ENCODE data around the gene KCNIP1.
A peak's percentile ranks its signal among the peaks of the same experiment; 100 is the strongest.

Gene KCNIP1

DNA sequence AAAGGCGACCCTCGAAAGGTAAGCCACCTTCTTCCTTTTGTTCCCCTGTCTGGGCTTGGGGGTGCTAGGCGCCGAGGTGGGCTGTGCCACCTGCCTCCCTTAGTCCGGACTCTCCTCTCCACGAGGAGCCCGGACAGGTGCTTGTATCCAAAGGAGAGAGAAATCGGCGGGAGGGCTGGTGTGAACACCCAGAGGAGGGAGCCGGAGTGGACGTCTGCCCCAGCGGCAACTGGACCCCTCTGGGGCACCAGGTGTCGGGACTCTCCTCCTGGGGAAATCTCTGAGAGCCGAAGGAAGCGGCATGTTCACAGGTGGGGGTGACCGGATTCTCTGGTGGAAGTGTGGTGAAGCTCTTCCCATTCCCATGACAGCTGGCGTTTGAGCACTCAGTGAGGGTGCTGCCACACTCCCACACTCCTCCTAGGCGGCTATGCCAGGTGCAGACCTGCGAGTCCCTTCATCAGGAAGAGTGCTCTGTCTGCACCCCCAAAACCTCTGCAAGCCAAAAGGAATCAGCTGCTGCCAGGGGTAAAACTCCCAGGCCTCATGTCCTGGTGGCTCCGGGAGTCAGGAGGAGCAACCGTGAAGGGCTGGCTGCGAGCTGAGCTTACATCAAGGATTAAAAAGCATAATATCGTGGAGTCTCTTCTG is 921 bp downstream of the KCNIP1 start:
- no peak for DNase-seq (ENCODE audit: insufficient read length, low spot score)
- no peak for FAIRE-seq

- FAIRE-seq (no peak), DNase-seq (ENCODE audit: insufficient read length, low spot score) (no peak)
These were observed 4.2 kb downstream of the KCNIP1 start for GRCh38 chr5:170508036-170508435.

- DNase-seq (ENCODE audit: insufficient read length, low spot score) (peak; percentile 30), FAIRE-seq (no peak)
These were observed 5.0 kb downstream of the KCNIP1 start for GRCh38 chr5:170508660-170509347.

DNA sequence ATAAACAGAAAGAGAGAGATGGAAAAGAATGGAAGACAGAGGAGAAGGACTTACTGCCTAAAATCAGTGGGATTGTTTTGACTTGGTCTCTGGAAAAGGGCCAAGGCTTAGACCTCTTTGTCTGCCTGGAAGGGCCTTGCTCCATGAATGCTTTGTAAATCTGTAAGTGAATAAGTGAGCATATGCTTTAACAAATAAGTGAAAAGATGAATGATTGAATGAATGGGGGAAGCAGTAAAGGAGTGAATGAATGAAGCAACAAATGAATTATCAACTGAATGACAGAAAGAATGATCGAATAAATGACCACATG is 5.5 kb downstream of the KCNIP1 start:
- no peak for FAIRE-seq

DNA sequence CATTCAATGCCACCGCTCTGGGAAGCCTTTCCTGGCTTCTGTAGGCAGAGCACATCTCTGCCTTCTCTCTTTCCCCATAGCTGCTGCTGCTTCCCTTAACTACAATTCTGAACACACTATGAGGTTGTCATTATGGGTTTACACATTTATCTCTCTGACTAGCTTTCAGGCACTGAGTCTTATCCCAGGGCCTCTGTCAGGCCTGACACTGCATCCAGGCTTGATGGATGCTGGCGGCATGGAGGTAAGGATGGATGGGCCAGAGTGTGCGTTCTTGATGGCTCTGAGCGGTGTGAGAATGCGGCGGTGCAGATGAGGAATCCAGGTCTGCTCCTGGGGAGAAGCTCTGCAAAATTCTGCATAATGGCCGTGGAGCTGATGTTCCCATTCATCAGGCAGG is 6.3 kb downstream of the KCNIP1 start:
- DNase-seq (ENCODE audit: insufficient read length, low spot score) (no peak), FAIRE-seq (peak; percentile 16)

More for the DNA sequence above, 5.5 kb downstream of the KCNIP1 start:
- DNase-seq (ENCODE audit: insufficient read length, low spot score) = no peak

DNA sequence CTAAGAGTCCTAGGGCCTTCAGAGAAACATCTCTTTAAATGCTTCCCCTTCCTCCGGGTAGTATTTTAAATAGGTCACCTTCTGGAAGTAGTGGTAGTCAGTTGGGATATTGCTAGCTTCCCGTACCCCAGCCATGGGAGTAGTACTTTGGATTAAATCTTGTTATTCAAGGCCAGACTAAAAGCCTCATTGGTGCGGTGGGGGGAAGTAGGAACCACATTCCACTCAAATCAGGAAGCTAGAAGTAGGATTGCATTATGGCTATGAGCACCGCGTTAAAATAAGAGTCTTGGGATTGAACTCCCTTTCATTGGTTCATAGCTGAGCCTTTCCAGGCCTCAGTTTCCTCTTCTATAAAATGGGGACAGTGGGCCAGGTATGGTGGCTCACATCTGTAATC is 6.7 kb downstream of the KCNIP1 start:
- FAIRE-seq (no peak), DNase-seq (ENCODE audit: insufficient read length, low spot score) (no peak)

DNA sequence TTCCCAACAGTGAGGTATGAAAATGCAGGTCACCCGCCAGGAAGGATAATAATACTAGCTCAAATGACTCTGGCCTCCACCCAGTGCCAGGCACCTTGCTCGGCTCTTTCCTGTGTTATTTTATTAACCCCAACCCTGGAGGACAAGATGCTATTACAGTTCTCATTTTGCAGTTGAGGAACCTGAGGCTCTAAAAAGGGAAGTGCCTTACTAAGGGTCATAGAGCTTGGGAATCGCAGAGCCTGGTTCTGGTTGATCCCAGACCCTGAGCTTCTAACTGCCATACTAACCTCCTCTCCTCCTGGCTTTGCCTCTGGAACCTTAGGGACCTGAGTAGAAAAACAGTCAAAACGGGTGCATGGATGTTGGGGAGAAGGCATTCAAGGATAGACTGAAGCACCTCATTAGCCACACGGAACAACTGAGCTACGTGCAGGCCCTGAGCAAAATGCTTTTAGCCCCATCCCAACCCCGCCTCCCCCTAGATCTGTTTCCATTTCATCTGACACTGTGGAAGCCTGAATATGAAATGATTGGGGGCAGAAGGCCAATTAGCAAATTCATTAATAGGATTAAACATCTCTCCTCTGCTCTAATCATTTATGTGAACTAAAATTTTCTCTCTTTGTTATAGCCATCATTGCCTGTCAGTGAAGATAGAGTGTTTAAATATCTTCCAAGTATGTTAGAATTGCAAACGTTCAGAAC is 7.9 kb downstream of the KCNIP1 start:
- FAIRE-seq (no peak), DNase-seq (ENCODE audit: insufficient read length, low spot score) (no peak)

DNA sequence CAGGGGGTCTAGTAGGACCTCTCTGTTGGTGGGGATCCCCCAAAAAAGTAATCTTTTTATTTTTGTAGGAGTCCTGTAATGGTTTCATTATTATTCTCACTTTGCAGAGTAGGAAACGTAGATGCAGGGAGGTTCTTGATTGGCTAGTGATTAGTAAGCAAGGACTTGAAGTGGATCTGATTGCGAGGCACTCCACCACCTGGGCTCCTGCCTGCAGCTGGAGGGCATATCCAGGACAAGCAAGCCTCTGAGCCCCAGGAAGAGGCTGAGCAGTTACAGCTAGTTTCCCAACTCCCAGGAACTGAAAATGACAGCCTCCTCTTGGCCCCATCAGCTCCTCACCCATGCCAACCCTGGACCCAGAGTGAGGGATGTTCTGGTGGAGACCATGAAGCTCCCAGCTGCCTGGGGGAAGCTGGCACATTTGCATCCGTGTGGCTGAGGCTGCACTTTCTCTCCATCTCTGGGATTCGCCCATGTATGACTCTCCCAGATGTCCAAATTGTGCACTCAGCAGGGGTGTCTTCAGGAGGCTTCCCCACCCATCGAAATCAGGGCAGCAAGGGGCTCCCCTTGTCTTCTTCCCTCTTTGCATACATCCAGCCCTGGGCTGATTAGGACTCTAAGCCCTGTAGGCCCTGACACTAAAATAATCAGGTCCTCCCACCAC is 10.2 kb downstream of the KCNIP1 start:
- no peak for DNase-seq (ENCODE audit: insufficient read length, low spot score)
- FAIRE-seq = no peak

- FAIRE-seq = no peak
- DNase-seq (ENCODE audit: insufficient read length, low spot score) = no peak
These were observed 13.6 kb downstream of the KCNIP1 start for GRCh38 chr5:170517411-170517810.

- DNase-seq (ENCODE audit: insufficient read length, low spot score) = no peak
- FAIRE-seq = no peak
These were observed 14.5 kb downstream of the KCNIP1 start for GRCh38 chr5:170518277-170518676.

DNA sequence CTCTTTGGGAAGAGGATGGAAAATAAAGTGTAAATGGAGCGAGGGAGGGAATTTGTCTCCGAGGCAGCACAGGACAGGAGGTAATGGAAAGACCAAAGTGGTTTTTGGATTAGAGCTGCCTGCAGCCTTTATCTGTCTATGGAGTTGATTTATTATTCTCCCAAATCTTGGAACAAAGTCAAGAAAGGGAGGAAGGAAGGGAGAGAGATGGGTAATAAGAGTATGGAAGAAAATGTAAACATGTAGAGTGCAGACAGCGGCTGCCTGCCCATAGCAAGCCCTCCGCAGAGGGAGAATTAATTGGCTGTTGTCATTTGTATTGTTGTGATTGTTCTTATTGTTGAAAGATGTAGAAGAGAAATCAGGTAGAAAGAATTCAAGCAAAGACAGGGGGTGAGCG is 15.7 kb downstream of the KCNIP1 start:
- FAIRE-seq (no peak), DNase-seq (ENCODE audit: insufficient read length, low spot score) (no peak)

DNA sequence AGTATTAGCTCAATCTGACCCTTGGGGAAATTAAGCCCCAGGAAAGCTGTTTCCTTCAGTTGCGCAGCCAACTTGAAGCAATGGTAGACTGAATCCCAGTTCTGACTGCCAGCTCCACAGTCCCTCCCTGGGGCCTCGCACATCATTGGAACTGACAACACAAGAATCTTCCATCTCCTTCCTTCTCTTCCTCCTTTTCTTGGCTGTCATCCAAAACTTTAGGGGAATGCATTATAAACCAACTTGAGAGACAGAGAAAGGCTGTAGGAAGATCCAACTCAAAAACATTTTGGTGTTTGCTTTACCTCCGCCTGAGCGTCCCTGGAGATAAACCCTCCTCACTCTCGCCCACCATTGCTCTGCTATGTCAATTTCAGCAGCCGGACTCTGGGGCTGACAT is 16.6 kb downstream of the KCNIP1 start:
- DNase-seq (ENCODE audit: insufficient read length, low spot score) (no peak), FAIRE-seq (no peak)

DNA sequence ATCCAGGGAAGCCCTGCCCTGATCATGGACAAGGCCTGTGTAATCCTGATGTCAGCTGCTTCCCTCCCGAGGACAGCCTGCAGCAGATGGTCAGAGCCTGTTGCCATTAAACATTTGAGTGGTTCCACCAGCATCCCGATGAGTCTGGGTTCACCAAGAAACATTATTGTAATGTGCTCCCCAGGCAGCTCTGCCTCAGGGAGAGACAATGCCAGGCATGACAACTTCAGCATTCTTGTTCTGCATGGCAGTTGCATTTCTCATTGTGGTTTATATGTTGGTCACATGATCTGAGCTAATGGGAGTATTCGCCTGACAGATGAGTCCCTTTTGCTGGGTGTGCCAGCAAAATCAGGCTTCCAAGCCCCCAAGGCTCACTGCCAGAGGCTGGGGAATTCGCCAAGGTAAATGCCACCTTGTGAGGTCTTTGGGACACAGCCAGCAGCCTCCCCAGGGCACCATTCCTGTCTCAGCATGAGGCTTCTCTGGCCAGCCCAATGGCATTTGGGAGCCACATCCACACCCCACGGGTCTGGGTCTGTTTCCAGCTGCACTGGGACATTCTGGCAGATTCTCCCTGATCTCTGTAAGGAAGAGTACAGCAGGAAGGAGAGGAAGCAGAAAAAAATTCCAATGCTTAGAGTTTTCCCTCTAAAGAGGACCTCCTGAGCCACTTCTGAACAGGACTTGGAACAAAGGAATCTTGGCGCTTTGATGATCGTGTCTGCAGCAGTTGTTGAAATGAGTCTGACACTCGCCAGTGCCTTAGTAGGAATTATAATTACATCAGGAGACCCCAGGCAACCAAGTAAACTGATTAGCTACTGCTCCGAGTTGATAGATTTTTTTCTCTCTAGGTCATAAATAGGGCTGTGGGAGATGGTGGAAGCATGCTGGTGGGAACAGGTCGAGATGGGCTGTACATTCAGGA is 18.7 kb downstream of the KCNIP1 start:
- DNase-seq (ENCODE audit: insufficient read length, low spot score) (peak; percentile 67), FAIRE-seq (peak; percentile 60)

DNA sequence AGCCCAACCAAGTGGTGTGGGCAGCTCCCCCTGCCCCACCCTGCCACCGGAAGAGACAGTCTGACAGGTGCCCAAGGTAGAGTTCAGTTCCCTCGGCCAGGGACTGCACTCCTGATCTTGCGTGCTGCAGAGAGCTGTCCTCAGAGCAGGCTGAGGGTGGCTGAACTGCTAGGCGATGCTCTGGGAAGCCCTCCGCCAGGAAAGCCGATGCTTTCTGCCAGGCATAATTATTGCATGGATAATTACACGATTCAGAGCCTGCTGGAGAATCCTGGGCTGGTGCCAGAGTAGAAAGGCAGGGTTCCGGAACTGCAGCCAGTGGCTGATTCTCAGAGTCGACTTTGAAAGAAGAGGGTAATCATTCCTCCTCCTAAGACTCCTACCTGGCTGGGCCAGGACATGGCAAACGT is 19.3 kb downstream of the KCNIP1 start:
- DNase-seq (ENCODE audit: insufficient read length, low spot score) = no peak
- FAIRE-seq = no peak

DNA sequence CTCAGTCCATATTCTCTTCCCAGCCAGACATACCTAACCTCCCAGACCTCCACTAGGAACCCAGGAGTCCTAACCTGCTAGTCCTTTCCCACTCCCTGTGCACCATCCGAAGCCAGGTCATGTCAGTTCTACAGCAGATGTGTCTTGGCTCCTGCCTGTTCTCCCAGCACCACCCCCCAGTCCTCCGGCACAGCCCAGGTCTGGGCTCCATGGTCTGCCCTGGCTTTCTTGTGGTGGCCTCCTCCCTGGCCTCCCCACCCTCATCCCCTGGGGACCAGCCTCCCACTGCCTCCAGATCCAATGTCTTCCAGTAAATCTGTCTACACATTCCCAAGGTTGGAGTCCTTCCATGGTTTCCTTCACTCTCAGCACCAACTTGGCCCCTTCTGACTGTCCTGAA is 20.0 kb downstream of the KCNIP1 start:
- DNase-seq (ENCODE audit: insufficient read length, low spot score) = no peak
- no peak for FAIRE-seq

- FAIRE-seq (no peak), DNase-seq (ENCODE audit: insufficient read length, low spot score) (no peak)
These were observed 20.8 kb downstream of the KCNIP1 start for GRCh38 chr5:170524576-170524975.

GRCh38 chr5:170525470-170526211 is 21.8 kb downstream of the KCNIP1 start:
- no peak for DNase-seq (ENCODE audit: insufficient read length, low spot score)
- no peak for FAIRE-seq

- FAIRE-seq = no peak
- DNase-seq (ENCODE audit: insufficient read length, low spot score) = no peak
These were observed 24.2 kb downstream of the KCNIP1 start for GRCh38 chr5:170527991-170528390.

DNA sequence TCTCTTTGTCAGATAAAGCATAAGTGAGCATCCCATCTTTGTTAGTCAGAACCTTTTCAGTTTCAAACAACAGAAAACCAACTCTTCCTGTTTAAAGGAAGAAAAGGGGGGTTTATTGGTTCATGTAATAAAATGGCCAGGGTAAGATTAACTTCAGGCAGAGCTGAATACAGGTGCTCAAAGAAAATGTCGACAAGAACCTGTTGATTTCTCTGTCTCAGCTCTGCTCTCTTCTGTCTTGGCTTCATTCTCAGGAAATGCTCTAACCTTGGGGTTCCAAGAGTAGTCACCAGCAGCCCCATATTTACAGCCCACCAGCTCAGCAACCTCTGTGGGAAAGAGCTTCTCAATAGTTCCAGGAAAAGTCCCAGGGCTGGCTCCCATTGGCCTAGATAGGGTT is 25.2 kb downstream of the KCNIP1 start:
- DNase-seq (ENCODE audit: insufficient read length, low spot score) (no peak), FAIRE-seq (no peak)

DNA sequence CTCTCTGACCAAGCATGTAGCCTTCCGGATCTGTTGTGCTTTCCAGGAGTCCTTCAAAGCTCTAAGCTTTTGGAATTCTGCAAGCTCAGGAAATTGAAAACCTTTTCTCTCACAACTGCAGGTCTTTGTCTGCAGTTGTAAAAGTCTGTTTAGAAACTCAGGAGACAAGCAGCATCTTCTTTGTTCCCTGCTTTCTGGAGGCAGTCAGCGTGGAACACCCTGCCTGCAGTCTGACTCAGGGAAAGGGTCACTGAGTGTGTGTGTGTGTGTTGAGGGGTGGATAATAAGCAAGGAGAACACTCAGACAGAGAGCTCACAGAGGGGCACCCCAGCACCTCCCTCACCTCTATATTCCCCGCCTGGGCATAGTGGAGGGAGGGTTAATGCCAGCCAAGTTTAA is 29.1 kb downstream of the KCNIP1 start:
- no peak for DNase-seq (ENCODE audit: insufficient read length, low spot score)
- no peak for FAIRE-seq
